HG02884 (cell line): Measurements from ENCODE around the gene FBXO9.

Experiments
- ATAC-seq: cut with Tn5 transposase; IDR thresholded peaks from one replicate; pipeline ENCODE4 v1.9.1; 2021; ENCODE audit warnings: mild to moderate bottlenecking, moderate library complexity; ENCODE audit not compliant: unreplicated experiment

Gene FBXO9

DNA sequence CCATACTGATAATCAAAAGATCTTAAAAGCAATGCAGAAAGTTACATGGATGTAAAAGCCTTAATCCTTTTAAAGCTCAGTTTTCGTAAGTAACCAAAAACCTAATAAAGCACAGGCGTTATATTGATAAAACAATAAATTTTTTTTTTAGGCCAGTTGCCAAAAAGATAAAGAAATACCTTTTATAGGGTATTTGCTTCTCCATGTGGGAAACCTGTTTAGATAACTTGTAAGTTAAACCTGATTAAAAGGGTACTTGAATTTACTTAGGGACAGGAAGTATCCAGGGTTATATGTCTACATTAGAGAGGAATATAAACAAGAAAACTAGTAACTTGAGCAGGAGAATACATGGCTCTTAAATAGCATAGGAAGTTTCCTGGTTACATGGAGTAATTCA is 21.1 kb downstream of the FBXO9 start:
- ATAC-seq = no peak

GRCh38 chr6:53089948-53090347 is 24.7 kb downstream of the FBXO9 start:
- no peak for ATAC-seq

DNA sequence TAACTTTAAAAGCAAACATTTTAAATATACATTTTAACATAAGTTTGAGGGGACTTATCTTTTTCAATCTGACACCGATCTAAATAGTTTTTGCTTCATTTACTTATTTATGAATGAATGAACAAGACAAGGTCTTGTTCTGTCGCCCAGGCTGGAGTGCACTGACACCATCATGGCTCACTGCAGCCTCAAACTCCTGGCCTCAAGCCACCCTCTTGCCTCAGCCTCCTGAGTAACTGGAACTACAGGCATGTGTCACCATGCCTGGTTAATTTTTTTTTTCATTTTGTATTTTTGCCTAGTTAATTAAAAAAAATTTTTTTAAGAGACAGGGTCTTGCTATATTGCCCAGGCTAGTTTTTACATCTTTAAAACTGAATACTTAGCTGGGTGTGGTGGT is 25.4 kb downstream of the FBXO9 start:
- no peak for ATAC-seq

GRCh38 chr6:53095270-53095669 is 30.1 kb downstream of the FBXO9 start:
- no peak for ATAC-seq

- ATAC-seq = no peak
These were observed 30.5 kb downstream of the FBXO9 start for GRCh38 chr6:53095716-53096115.

GRCh38 chr6:53100561-53100960 is 35.4 kb downstream of the FBXO9 start:
- no peak for ATAC-seq

- ATAC-seq = no peak
These were observed 35.8 kb downstream of the FBXO9 start for GRCh38 chr6:53101006-53101405.

GRCh38 chr6:53103993-53104675 is 38.9 kb downstream of the FBXO9 start:
- no peak for ATAC-seq

DNA sequence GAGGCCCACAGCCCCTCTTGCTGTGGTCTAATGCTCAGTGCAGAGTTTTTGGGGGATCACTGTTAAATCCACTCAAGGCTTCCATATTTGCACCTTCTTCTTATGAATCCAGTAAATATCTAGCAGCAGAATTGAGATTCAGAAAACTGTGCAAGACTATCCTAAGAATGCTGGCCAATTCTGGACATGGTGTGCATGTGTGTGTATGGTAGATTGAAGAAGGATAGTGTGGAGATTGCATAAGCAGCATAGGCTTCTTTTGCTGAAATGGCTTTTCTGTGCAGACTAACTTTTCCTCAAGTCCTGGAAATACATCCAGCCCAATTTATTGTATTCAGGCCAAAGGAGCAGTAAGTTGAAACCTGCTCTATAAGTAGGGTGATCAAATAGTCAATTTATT is 39.7 kb downstream of the FBXO9 start:
- no peak for ATAC-seq

DNA sequence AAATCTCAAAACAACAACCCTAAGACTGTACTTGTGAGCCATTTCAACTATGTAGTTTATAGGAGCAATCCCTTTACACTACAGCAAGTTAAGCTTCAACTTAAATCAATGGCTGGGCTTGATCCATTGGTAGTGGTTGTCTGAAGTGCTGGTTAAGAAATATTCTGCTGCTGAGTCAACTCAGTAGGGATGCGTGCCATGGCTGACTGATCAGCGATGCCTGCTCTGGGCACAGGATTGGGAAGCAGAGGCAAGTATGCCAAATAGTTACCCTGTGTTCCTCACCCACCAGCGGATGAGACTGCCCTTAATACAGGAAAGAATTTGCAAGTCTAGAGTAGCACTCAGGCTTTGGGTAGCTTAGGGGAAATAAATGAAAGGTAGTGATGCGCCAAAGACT is 41.9 kb downstream of the FBXO9 start:
- no peak for ATAC-seq

- ATAC-seq = peak; percentile 56
These were observed 44.4 kb downstream of the FBXO9 start for GRCh38 chr6:53109612-53110011.

GRCh38 chr6:53111865-53112264 is 46.7 kb downstream of the FBXO9 start:
- no peak for ATAC-seq

GRCh38 chr6:53112404-53112803 is 47.2 kb downstream of the FBXO9 start:
- ATAC-seq = no peak

- ATAC-seq = no peak
These were observed 47.7 kb downstream of the FBXO9 start for GRCh38 chr6:53112871-53113270.

DNA sequence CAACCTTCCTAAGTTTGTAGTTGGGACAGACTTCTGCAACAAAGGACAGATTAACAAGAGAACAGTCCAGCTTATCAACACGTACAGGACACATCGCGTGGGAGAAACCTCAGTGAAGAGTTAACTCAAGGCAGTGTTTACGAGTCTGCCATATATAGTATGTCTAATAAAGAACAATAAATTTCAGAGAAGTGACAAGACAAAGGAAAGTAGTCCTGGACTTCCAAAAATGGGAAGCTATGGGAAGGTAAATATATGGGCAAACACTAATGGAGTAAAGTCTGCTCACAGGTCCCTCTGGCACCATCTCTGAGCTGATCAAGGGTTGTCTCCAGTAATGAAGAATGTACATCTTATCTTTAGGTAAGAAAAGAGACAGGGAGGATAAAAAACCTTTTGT is 48.5 kb downstream of the FBXO9 start:
- ATAC-seq = no peak

DNA sequence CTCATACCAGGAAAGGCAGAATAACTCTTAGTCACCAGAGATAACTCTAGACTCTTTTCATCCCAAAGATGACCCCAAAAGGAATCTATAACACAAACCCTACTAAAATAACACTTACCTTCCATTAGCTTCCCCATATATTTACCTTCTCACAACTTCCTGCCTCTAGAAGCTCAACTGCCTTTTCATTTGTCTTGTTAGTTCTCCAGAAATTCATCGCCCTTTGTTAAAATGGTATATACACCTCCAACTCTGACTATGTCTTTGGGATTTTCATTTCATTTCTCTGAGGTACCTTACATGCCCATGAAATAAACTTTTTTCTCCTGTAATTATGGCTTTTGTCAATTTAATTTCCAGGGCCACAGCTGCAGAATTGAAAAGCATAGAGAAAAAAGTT is 49.9 kb downstream of the FBXO9 start:
- ATAC-seq = no peak

- no peak for ATAC-seq
These were observed 50.5 kb downstream of the FBXO9 start for GRCh38 chr6:53115741-53116140.

DNA sequence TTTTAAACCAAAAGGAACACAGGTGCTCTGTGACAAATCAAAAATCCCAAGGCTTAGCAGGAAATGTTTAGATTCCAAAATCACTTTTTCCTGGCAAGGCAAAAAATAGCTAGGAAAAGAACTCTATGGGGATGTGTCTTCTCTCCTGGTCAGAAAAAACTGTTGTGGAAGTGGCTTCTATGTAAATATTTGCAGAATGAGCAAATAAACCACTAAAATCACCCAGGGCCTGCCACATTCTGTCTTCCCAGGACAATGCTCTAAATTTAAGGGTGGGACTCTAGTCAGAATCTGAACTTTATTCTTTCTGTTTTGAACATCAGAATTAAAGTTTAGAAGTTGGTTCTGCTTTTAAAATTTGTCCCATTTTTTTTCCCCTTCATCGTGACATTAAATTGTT is 54.1 kb downstream of the FBXO9 start:
- no peak for ATAC-seq

DNA sequence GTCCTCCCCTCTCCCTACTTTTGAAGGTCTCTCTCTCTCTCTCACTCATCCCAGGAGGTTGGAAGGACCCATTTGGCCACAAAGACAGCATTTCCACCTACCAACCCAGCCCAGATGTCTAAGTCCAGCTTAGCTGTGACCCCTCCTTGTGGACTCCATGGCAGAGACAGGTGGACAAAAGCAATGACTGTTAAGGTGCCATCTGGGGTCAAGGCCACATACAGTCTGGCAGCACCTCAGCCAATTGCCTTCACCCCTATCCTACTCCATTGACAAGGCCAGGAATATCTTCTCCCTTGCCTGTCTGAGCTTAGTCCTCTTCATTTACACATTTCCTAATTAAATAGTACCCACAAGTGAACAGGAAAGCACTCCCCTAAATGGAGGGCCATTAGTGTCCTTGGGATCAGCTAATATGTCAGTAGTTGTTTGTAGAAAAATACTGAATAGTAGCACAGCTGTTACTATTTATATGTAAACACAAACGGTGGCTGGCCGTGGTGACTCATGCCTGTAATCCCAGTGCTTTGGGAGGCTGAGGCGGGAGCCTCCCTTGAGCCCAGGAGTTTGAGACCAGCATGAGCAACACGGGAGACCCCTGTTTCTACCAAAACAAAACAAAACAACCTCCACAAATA is 54.7 kb downstream of the FBXO9 start:
- ATAC-seq = no peak

- no peak for ATAC-seq
These were observed 59.1 kb downstream of the FBXO9 start for GRCh38 chr6:53124131-53124800.

DNA sequence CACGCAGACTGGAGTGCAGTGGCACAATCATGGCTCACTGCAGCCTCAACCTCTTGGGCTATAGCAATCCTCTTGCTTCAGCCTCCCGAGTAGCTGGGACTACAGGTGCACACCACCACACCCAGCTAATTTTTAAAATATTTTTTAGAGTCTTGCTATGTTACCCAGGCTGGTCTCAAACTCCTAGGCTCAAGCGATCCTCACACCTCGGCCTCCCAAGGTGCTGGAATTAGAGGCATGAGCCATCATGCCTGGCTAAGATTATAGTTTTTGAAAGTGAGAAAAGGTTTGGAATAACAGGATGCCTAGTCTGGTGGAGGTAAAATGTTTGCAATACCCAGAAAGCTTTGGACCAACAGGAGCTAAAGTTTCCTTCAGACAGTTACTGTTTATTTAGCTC is 60.1 kb downstream of the FBXO9 start:
- no peak for ATAC-seq

- ATAC-seq = no peak
These were observed 63.6 kb downstream of the FBXO9 start for GRCh38 chr6:53128842-53129241.
